SK-N-MC (cell line): ENCODE data around the gene ASB10.

Experiments
- DNase-seq: peaks from one replicate; pipeline ENCODE4 v3.0.0-alpha.2; 2011; ENCODE audit warnings: low read depth, low spot score
- H3K27ac ChIP-seq: fragments of 200-600 bp; sonication (generic); 2 replicates; pipeline ENCODE4 v1.5.1; 2016; ENCODE audit warnings: mixed run types
- H3K36me3 ChIP-seq: fragments of 200-600 bp; sonication (generic); 2 replicates; pipeline ENCODE4 v1.6.1; 2017; ENCODE audit warnings: antibody characterized with exemption, low read length, mixed read lengths; ENCODE audit not compliant: insufficient read depth
- H3K4me3 ChIP-seq: fragments of 200-600 bp; sonication (generic); 2 replicates; pipeline ENCODE4 v1.5.1; 2016
- H3K9ac ChIP-seq: fragments of 200-600 bp; sonication (generic); 2 replicates; pipeline ENCODE4 v1.8.0; 2017; ENCODE audit warnings: mixed run types, mixed read lengths; ENCODE audit not compliant: insufficient read length
- H3K9me3 ChIP-seq: fragments of 200-600 bp; sonication (generic); 2 replicates; pipeline ENCODE4 v1.6.1; 2017; ENCODE audit warnings: low read depth, mild to moderate bottlenecking, antibody characterized with exemption, low read length, moderate library complexity, mixed read lengths
- EZH2 ChIP-seq: fragments of 200-600 bp; sonication (generic); IDR thresholded peaks from one replicate; pipeline ENCODE4 v1.6.1; 2017; ENCODE audit warnings: antibody characterized with exemption
- FOXP2 ChIP-seq: optimal IDR thresholded peaks from 2 replicates; pipeline ENCODE3; 2011; ENCODE audit warnings: mild to moderate bottlenecking, moderate library complexity; ENCODE audit not compliant: insufficient read depth; ENCODE audit errors: extremely low read length, control extremely low read depth
- POLR2AphosphoS5 ChIP-seq: IDR thresholded peaks from 2 replicates; pipeline ENCODE4 v1.6.1; 2012; ENCODE audit warnings: mild to moderate bottlenecking, low read depth, low read length, borderline replicate concordance

Gene ASB10

GRCh38 chr7:151133266-151133985 is 53.6 kb downstream of the ASB10 start:
- no peak overlapping the region for H3K9ac ChIP-seq
- DNase-seq = no peak
- H3K36me3 ChIP-seq = peaks cover 16% of the 10 kb centered on the region; the same call in 1 of the 2 replicates
- H3K9me3 ChIP-seq = no peaks in the 10 kb centered on the region
- no peak overlapping the region for H3K4me3 ChIP-seq
- TF ChIP-seq EZH2 (no peak), FOXP2 (no peak), POLR2AphosphoS5 (no peak)
- no peak overlapping the region for H3K27ac ChIP-seq

GRCh38 chr7:151132461-151133205 is 54.4 kb downstream of the ASB10 start:
- no peak for DNase-seq
- peaks cover 19% of the 10 kb centered on the region; the same call in 1 of the 2 replicates for H3K36me3 ChIP-seq
- TF ChIP-seq EZH2 (no peak), POLR2AphosphoS5 (no peak), FOXP2 (no peak)
- no peak overlapping the region for H3K4me3 ChIP-seq
- H3K9me3 ChIP-seq = no peaks in the 10 kb centered on the region
- no peak overlapping the region for H3K9ac ChIP-seq
- H3K27ac ChIP-seq = no peak overlapping the region

- Histone ChIP-seq H3K9me3 (no peaks in the 10 kb centered on the region), H3K36me3 (peaks cover 19% of the 10 kb centered on the region; the same call in 1 of the 2 replicates), H3K27ac (no peak overlapping the region), H3K4me3 (no peak overlapping the region), H3K9ac (no peak overlapping the region)
- DNase-seq = no peak
- TF ChIP-seq FOXP2 (no peak), POLR2AphosphoS5 (no peak), EZH2 (no peak)
Observed at GRCh38 chr7:151131592-151132293, 55.3 kb downstream of the ASB10 start.

- TF ChIP-seq POLR2AphosphoS5 (no peak), FOXP2 (no peak), EZH2 (no peak)
- Histone ChIP-seq H3K9me3 (no peaks in the 10 kb centered on the region), H3K27ac (no peak overlapping the region), H3K9ac (no peak overlapping the region), H3K4me3 (no peak overlapping the region), H3K36me3 (peaks cover 19% of the 10 kb centered on the region; the same call in 1 of the 2 replicates)
- DNase-seq = no peak
Observed at GRCh38 chr7:151131224-151131591, 55.8 kb downstream of the ASB10 start.

GRCh38 chr7:151130741-151131157 is 56.3 kb downstream of the ASB10 start:
- Histone ChIP-seq H3K36me3 (peaks cover 19% of the 10 kb centered on the region; the same call in 1 of the 2 replicates), H3K27ac (no peak overlapping the region), H3K9me3 (no peaks in the 10 kb centered on the region), H3K4me3 (no peak overlapping the region), H3K9ac (no peak overlapping the region)
- TF ChIP-seq POLR2AphosphoS5 (no peak), EZH2 (no peak), FOXP2 (no peak)
- no peak for DNase-seq

DNA sequence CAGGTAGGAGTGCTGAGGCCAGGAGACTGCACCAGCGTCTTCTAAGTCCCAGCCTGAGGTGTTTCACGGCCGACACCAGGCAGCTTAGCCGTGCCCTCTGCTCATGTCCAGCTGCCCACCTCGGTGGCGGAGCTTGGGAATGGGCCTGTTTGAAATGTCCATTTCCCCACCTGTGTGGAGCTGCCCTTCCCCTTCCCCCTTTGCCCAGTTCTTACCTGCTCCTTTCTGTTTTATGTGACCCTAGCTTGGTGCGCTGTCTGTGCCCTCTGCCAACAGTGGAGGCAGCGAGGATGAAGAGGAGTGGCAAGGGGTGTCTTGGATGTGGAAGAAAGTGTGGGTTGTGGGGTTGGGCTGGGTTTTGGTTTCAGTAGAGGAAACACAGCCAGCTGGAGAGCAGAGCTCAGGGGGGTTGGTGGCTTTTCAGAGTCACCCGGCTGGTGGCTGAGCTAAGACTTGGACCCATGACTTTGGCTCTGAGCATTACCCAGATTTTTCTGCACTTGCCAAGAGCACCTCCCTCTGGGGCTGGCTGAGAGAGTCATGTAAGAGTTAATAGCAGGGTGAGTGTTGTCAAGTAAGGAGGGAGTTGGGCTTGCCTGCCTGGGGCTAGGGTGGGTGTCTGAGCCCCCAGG is 57.0 kb downstream of the ASB10 start:
- no peak for DNase-seq
- Histone ChIP-seq H3K9me3 (no peaks in the 10 kb centered on the region), H3K4me3 (no peak overlapping the region), H3K9ac (no peak overlapping the region), H3K27ac (no peak overlapping the region), H3K36me3 (peaks cover 17% of the 10 kb centered on the region; the same call in 1 of the 2 replicates)
- TF ChIP-seq FOXP2 (no peak), EZH2 (no peak), POLR2AphosphoS5 (no peak)

GRCh38 chr7:151129117-151129959 is 57.7 kb downstream of the ASB10 start:
- no peaks in the 10 kb centered on the region for H3K9me3 ChIP-seq
- H3K36me3 ChIP-seq = peaks cover 17% of the 10 kb centered on the region; the same call in 1 of the 2 replicates
- H3K9ac ChIP-seq = no peak overlapping the region
- no peak for DNase-seq
- H3K27ac ChIP-seq = no peak overlapping the region
- H3K4me3 ChIP-seq = no peak overlapping the region
- TF ChIP-seq EZH2 (no peak), POLR2AphosphoS5 (no peak), FOXP2 (no peak)

- Histone ChIP-seq H3K36me3 (peaks cover 22% of the 10 kb centered on the region; the same call in 1 of the 2 replicates), H3K4me3 (no peak overlapping the region), H3K9me3 (no peaks in the 10 kb centered on the region), H3K27ac (no peak overlapping the region), H3K9ac (no peak overlapping the region)
- TF ChIP-seq EZH2 = no peak
- no peak for DNase-seq
Observed at GRCh38 chr7:151128716-151129115, 58.3 kb downstream of the ASB10 start.
